PFSK-1 (cell line): ENCODE measurements around the gene ADPRHL1.

Source experiments
- FOXP2 ChIP-seq: optimal IDR thresholded peaks from 2 replicates; pipeline ENCODE3; 2011; ENCODE audit warnings: borderline replicate concordance, control low read depth, inconsistent platforms; ENCODE audit not compliant: insufficient read depth; ENCODE audit errors: extremely low read length, extremely low read depth
- POLR2AphosphoS5 ChIP-seq: IDR thresholded peaks from 2 replicates; pipeline ENCODE4 v1.6.1; 2012; ENCODE audit warnings: low read depth, mild to moderate bottlenecking, control low read depth, low read length, moderate library complexity
- SIN3A ChIP-seq: IDR thresholded peaks from 2 replicates; pipeline ENCODE4 v1.6.1; 2012; ENCODE audit warnings: mild to moderate bottlenecking, low read length, moderate library complexity, borderline replicate concordance; ENCODE audit not compliant: insufficient read depth
- TAF1 ChIP-seq: IDR thresholded peaks from 2 replicates; pipeline ENCODE4 v1.6.1; 2012; ENCODE audit warnings: low read length, control low read depth, borderline replicate concordance; ENCODE audit not compliant: insufficient read depth
- TF ChIP-seq, protein P1 (sequence below), 2 experiments: IDR thresholded peaks; 2 replicates each; pipeline versions ENCODE4 v1.6.1 to v1.8.0; 2011 to 2012; ENCODE audit warnings: low read depth in 2 of 2, low read length in 2 of 2, control low read depth in 1 of 2, inconsistent platforms in 1 of 2, mild to moderate bottlenecking in 1 of 2, moderate library complexity in 1 of 2; ENCODE audit not compliant: insufficient read depth in 1 of 2

The ADPRHL1 gene

DNA sequence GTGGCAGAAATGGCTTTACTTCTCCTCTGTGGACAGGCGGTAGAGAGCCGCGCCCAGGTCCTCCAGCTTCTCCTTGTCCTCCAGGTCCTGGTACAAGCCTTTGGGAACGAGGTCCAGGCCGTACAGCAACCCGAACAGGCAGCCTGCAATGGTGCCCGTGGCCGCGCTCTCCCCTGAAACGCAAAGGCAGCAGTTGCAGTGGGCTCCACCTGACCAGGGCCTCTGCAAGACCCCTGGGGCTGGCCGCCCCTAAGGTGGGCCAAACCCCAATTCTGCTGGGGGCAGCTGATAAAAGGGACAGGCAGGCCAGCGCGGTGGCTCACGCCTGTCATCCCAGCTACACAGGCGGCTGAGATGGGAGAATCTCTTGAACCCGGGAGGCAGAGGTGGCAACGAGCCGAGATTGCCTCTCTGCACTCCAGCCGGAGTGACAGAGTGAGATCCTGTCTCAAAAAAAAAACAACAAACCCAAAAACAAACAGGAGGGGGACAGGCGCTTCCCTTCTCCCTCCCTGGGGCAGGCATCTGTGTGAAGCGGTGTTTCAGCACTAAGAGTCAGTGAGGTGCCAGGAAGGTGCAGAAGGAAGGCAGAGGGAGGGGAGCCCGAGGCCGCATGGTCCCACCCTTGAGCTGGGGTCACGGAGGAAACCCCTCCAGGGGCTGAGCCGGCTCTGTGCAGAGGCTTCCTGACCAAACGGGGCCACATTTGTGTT is 30.3 kb downstream of the ADPRHL1 start:
- TF ChIP-seq POLR2AphosphoS5 (no peak), TAF1 (no peak), SIN3A (no peak), FOXP2 (no peak)
- TF ChIP-seq, protein P1, sequence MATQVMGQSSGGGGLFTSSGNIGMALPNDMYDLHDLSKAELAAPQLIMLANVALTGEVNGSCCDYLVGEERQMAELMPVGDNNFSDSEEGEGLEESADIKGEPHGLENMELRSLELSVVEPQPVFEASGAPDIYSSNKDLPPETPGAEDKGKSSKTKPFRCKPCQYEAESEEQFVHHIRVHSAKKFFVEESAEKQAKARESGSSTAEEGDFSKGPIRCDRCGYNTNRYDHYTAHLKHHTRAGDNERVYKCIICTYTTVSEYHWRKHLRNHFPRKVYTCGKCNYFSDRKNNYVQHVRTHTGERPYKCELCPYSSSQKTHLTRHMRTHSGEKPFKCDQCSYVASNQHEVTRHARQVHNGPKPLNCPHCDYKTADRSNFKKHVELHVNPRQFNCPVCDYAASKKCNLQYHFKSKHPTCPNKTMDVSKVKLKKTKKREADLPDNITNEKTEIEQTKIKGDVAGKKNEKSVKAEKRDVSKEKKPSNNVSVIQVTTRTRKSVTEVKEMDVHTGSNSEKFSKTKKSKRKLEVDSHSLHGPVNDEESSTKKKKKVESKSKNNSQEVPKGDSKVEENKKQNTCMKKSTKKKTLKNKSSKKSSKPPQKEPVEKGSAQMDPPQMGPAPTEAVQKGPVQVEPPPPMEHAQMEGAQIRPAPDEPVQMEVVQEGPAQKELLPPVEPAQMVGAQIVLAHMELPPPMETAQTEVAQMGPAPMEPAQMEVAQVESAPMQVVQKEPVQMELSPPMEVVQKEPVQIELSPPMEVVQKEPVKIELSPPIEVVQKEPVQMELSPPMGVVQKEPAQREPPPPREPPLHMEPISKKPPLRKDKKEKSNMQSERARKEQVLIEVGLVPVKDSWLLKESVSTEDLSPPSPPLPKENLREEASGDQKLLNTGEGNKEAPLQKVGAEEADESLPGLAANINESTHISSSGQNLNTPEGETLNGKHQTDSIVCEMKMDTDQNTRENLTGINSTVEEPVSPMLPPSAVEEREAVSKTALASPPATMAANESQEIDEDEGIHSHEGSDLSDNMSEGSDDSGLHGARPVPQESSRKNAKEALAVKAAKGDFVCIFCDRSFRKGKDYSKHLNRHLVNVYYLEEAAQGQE (IDR thresholded peaks at IDR 0.05; ENCODE audit: insufficient read depth in 1 of 2, low read depth in 2 of 2, low read length in 2 of 2), result no peak

DNA sequence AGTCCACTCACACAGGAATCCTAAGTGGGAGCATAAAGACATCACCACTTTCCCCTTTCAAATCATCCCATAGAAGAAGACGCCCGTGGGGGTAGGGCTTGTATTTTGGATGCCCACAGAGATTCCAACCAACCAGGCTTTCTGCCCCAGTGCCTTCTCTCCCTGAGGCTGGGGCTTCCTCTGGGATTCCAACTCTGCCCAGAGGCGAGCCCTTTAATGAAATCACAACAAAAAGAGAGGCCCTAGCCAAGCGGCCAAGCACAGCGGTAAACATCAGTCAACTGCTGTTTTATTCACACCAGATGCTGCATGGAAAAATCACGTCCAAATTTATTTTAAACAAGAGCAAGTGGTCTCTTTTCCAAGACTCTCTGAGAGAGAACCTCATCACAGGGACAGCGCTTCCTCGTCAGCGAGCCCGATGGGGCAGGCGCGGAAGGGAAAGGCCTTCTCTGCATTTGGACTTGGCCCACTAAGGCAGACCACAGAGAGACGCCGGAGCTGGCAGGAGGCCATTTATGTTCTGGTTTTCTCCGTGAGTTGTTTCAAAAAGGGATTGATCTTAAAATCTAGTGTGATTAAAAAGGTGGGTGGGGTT is 31.5 kb downstream of the ADPRHL1 start:
- TF ChIP-seq, protein P1 (IDR thresholded peaks at IDR 0.05; ENCODE audit: insufficient read depth in 1 of 2, low read depth in 2 of 2, low read length in 2 of 2), result no peak
- TF ChIP-seq TAF1 (no peak), SIN3A (no peak), POLR2AphosphoS5 (no peak), FOXP2 (no peak)

DNA sequence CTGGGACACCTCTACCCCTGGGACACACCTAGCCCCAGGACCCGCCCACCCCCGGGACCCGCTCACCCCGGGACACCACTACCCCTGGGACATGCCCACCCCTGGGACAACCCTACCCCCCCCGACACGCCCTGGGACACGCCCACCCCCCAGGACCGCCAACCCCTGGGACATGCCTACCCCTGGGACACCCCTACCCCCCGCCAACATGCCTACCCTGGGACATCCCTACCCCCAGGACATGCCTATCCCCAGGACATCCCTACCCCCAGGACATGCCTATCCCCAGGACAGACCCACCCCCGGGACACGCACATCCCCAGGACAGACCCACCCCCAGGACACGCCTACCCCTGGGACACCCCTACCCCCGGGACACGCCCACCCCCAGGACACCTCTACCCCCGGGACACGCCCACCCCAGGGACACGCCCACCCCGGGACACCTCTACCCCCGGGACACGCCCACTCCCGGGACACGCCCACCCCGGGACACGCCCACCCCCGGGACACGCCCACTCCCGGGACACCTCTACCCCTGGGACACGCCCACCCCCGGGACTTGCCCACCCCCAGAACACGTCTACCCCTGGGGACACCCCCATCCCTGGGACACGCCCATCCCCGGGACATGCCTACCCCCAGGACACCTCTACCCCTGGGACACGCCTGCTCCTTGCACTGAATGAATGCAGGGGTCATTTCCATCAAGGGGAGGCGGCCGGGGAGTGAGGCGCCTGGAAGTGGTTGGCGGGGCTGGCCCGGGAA is 32.3 kb downstream of the ADPRHL1 start:
- TF ChIP-seq POLR2AphosphoS5 (no peak), TAF1 (no peak), FOXP2 (no peak), SIN3A (no peak)
- TF ChIP-seq, protein P1 (IDR thresholded peaks at IDR 0.05; ENCODE audit: insufficient read depth in 1 of 2, low read depth in 2 of 2, low read length in 2 of 2), result no peak

DNA sequence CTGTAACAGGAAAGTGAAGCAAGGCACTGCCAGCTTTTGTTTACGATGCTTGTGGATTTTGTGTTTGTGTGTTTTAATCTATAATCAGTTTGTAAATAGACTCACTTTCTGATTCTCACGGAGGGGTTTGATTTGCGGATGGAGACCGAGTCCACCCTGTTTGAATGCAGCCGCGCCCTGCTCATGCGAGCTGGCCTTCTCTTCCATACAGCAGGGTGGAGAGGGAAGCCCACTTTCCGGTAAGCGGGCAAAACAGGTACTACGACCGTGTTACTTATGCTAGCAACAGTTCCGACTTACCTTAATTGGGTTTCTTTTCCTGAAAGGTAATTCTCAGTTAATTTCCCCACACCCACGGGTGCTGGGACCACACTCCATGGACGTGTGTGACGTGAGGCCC is 33.1 kb downstream of the ADPRHL1 start:
- TF ChIP-seq SIN3A (no peak), TAF1 (no peak), FOXP2 (no peak), POLR2AphosphoS5 (no peak)
- TF ChIP-seq, protein P1 (IDR thresholded peaks at IDR 0.05; ENCODE audit: insufficient read depth in 1 of 2, low read depth in 2 of 2, low read length in 2 of 2), result no peak
